OCI-LY1 (cell line): ENCODE measurements around the gene SPACA4.

Experiments used
- EZH2 ChIP-seq: fragments of 200-600 bp; sonication (generic), shearing (Covaris generic); IDR thresholded peaks from 2 replicates; pipeline ENCODE4 v1.8.0; 2017; ENCODE audit warnings: borderline replicate concordance, mixed run types, mild to moderate bottlenecking, antibody characterized with exemption, low read length, moderate library complexity, mixed read lengths
- TF ChIP-seq, protein P1 (sequence below): fragments of 200-600 bp; sonication (generic), shearing (Covaris generic); IDR thresholded peaks from 2 replicates; pipeline ENCODE4 v1.5.1; 2017; ENCODE audit warnings: mild to moderate bottlenecking, antibody characterized with exemption, low read length, moderate library complexity, mixed read lengths

GRCh38 chr19:48634424-48635262 is 28.1 kb downstream of the SPACA4 start:
- TF ChIP-seq, protein P1, sequence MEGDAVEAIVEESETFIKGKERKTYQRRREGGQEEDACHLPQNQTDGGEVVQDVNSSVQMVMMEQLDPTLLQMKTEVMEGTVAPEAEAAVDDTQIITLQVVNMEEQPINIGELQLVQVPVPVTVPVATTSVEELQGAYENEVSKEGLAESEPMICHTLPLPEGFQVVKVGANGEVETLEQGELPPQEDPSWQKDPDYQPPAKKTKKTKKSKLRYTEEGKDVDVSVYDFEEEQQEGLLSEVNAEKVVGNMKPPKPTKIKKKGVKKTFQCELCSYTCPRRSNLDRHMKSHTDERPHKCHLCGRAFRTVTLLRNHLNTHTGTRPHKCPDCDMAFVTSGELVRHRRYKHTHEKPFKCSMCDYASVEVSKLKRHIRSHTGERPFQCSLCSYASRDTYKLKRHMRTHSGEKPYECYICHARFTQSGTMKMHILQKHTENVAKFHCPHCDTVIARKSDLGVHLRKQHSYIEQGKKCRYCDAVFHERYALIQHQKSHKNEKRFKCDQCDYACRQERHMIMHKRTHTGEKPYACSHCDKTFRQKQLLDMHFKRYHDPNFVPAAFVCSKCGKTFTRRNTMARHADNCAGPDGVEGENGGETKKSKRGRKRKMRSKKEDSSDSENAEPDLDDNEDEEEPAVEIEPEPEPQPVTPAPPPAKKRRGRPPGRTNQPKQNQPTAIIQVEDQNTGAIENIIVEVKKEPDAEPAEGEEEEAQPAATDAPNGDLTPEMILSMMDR, result no peak
- no peak for TF ChIP-seq EZH2
